HG02840 (cell line): ENCODE measurements around the gene FGD1.

Experiments used
- ATAC-seq: cut with Tn5 transposase; IDR thresholded peaks from one replicate; pipeline ENCODE4 v1.9.1; 2021; ENCODE audit warnings: mild to moderate bottlenecking, moderate library complexity, moderate number of reproducible peaks; ENCODE audit not compliant: unreplicated experiment, low FRiP score

Gene FGD1

DNA sequence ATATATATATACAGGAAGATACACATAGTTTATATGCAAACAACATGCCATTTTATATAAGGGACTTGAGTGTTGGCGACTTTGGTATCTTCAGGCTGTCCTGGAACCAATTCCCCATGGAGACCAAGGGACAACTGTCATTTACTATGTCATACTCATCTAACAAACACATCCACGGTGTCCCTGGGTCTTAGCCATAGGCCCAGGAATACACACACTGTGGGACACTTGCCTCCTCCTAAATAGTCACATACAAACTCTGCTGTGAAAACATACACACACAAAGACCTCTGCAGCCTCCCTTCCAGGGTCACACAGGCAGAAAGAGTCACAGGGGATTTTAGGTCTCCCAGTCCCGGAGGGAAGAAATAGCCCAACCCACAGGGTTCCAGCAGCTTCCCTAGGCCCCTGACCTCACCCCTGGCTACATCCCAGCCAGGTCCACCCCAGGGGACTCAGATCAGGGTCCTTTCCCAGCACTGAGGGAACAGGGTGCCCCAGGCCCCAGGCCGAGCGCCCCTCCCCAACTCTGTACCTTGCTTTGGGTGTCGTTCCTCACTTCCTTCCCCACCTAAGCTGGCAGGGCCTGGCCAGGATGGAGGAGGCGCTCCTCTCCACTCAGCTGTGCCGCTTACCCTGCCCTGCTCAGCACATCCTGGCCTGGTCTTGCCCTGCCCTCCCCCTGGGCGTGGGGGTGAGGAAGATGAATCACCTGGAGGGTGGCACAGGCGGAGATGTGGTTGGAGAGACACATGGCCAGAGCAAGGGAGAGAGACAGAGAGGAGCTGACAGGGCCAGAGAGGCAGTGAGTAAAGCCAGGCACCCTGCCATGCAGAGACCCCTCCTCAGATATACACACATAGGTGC, 21.8 kb downstream of the FGD1 start:
- ATAC-seq: no peak

DNA sequence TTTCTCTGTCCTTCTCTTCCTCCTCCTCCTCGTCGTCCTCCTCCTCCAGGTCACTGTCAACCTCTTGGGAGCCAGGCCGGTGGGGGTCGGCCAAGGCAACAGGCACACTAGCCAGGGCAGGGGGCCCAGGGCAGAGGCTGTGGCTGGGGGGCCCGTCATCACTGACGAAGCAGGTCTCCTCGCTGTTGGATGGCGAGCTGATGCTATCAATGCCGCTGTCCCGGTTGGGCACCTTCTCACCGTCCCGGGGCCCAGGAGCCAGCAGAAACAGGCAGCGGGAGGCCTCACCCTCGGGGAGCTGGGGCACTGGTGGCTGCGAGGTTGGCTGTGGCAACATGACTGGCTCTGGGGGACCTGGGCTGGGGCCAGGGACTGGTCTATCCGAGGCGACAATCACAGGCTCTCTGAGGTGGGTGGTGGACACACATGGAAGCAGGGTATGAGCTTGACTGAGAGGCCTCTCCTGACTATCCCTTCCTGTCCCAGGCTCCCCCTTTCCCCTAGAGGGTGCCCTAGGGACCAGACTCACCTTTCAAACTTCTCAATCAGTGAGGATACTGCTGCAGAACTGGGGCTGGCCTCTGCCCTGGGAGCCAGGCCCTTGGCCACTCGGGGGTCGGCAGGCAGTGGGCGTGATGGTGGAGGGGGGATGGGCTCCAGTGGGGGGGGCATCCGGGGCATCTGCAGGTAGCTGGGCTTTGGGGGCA, 25.8 kb downstream of the FGD1 start:
- no peak for ATAC-seq

DNA sequence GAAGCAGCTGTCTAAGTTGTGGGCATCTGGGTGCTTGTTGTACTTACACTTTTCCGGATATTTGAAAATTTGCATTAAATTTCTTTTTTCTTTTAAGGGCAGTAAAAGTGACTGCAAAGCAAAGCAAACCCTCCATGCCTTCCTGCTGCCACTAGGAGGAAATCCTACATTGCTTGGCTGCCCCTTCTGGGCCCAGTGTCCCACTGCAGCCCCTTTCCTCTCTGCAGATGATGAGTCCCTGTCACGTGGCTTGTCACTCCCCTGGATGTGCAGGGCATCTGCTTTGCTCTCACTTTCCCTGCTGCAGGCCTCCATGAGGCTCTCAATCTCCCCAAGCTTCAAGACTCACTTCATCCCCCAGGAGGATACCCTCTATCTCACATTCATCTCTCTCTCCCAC, 43.1 kb downstream of the FGD1 start:
- ATAC-seq: no peak

DNA sequence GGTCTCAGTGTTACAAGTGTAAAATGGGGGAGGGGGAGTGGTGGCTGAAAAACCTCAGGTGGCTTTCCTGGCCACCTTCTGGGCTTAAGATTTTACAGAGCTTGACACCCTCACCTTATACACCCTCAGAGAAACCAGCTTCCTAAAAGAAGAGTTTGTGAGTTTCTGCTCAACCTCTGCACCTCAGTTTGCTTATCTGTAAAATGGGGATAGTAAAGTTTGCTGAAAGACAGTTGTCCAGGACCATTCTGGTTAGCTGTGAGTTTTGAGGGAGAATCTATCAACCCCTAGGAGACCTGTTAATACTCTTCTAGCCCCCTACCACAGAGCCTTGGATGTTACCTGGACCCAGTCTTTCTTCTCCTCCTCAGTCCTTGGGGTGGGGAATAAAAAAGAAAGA, 46.1 kb downstream of the FGD1 start:
- no peak for ATAC-seq

DNA sequence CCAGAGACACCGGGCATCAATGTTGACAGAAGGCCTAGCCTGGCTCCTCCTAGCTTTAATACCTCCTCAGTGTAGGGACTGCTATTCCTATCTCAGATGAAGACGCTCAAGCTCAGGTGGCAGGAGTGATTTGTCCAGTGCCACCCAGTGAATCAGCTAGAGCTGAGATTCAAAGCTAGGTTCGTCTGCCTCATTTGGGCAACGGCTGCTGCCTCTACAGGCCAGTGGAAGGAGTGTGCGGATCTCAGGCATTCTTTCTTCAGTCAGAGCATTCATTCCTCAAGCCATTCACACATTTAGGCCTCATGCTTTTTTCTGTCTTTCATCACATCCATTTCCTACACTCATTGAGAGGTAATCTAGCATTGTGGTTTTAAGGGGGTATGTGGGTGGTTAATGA, 48.6 kb downstream of the FGD1 start:
- no peak for ATAC-seq

DNA sequence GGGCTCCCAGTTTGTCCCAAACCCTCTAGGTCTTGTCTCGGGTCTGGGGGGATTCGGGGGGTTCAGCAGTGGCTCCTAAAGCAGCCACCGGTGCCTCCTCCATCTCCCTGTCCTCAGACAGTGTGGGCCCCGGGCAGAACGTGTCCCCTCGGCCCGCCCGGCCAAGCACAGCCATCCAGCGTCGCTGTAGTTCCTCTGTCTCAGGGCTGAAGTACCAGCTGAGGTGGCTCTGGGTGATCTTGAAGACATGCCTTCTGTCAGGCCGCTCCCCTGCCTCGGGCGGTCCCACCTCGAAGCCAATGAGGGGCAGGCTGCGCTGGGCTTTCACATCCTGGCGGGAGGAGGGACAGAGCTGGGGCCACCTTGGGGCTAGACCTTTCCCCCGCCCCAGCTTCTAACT, 50.0 kb downstream of the FGD1 start:
- no peak for ATAC-seq

DNA sequence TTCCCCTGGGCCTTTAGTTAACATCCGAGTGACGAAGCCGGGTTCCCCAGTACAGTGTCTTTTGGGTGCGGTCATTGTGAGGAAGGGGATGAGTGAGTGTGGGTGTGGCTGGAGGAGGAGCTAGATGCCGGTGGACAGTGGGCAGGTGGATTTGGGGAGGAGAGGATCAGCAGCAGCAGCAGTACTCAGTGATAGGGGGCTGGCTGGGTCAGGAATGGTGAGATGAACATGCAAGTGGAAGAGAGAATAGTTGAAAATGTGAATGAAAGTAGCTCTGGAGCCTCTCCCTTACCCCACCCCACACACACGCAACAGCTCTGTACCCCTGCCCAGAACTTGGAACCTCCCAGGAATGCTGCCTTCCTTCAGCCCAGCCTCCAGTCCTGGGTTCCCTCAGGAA, 51.3 kb downstream of the FGD1 start:
- no peak for ATAC-seq

DNA sequence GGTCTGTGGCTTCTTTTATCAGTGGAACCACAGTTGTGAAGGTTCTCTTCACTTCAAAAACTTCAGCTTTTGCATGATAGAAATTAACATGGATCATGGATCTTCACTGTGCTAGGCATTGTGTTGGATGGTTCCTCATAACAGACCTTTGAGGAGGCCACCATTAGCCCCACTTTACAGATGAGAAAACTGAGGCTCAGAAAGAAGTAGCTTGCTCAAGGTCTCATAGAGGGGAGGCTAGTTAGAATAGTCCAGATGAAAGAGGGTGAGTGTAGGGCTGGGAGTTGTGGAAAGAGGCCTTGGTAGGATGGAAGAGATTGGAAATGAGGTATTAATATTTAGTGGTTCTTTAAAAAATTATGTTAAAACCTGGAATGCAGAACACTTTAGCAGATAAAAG, 53.2 kb downstream of the FGD1 start:
- no peak for ATAC-seq

DNA sequence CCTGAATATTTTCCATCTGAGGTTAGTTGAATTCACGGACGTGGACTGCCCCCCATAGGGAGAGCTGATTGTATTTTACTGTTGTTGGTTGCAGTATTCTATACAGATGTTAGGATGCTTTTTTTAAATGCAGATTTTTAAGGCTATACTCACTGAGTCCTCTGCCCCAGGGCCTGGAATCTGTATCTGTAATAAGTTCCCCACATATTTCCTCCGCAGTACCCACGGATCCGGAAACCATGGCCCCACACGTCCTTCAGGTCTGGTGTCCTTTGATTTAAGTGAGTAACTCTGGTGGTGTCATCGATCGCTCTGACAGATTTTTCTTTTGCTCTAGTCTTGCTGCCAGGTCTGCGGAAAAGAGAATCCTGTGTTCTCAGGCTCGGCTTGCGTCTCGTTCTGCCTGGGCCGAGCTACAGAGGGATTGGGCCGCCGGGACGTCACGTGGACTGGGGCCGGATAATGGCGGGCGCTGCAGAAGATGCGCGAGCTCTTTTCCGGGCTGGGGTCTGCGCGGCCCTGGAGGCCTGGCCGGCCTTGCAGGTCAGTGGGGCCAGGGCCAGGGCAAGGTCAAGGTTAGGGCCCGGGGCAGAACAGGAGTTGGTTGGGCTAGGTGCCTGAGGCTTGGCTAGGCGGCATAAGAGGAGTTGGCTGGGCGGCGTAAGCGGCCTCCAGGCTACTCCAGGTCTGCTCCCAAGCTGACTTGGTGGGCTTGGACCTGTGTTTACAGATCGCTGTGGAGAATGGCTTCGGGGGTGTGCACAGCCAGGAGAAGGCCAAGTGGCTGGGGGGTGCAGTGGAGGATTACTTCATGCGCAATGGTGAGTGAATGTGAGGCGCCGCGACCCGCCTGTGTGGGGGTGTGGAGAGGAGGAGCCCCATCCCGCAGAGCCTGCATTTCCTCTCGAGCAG, 55.8 kb downstream of the FGD1 start, which contains the start of gene TSR2:
Gene TSR2 (plus strand): TSS at position 445 of the 912 bp plus-strand sequence. CDS start 18 bp downstream, at position 463.
- peak; percentile 98 for ATAC-seq

DNA sequence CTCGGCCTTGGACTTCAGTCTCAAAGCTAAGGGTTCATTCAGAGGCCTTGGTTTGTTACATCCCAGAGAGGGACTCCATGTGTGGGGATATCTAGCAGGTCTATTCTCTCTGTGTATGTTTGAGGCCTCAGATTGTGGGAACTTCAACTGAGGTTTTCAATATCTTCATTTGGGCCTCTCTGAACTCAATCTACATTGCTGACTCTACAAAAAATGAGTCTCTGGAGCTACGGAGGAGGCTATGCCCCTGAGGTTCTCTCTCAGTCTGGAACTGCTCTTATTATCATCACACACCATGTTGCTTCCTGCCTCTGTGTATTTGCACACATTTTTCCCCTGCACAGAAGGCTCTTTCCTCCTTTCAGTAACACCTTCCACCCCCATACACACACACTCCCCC, 60.9 kb downstream of the FGD1 start:
- ATAC-seq: no peak

DNA sequence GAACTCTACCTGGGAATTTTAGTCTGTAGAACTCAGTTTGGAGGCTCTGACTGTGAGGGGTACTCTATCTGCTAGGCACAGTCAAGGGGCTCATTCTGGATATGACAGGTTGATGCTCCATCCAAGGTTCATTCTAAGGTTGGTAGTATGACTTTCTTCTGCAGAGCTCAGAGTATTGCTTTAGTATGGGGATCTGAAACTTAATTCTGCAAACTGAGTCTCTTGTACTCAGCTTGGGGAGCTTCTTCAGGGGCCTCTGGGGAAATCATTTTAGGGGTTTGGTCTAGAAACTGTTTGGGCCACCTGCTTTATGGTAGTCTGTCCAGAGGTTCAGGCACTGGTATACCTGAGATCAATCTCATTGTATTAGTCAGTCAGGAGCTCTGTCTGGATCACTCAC, 65.5 kb downstream of the FGD1 start:
- no peak for ATAC-seq

DNA sequence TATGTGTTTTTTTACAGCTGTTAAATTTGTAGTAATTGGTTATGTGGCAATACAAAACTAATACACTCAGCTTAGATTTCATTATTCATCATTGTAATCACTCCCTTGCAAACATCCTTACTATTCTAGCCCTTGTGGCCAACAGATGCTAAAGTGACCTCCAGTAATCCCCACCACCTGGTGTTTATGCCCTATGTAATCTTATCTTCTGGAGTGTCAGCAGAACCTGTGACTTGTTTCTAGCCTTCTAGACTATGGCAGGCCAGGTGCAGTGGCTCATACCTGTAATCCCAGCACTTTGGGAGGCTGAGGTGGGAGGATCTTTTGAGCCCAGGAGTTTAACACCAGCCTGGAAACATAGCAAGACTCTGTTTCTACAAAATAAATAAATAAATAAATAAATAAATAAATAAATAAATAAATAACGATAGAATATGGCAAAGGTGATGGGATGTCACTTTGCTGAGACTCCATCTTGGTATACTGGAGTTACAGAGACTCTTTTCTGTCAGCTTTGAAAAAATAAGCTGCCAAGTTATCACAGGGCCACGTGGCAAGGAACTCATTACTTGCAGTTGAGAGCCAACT, 68.1 kb downstream of the FGD1 start:
- ATAC-seq: no peak

DNA sequence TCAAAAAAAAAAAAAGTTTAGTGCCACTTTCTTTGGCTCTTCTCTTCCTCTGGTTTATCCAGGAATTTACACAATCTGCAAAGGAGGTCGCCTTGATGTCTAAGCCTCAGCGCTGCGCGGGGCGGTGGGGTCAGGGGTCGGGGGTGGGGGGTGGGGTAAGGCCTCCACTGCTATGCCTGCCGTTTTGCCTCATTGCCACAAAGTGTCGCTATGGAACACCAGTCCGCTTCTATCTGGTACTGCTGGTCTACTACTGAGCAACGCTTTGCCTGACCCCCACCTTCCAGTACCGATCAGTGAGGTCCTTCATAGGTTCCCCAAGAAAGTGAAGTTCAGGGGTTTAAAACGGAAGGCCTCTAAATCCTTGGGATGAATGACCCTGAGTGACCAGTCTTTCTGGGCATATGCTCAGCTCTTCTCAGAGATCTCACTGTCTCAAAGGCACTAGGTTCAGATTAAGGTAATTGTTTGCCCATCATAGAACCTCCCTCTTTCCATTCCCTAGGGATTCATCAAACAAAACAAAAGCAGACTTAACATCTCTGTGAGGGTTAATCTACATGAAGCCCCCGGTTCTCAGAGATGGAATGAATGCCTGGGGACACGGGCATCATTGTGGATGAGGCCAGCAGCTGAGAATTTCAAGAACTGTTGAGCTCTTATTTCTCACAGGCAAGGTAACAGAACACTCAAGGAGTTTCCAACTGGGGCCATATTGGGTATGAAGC, 72.7 kb downstream of the FGD1 start:
- ATAC-seq: no peak

DNA sequence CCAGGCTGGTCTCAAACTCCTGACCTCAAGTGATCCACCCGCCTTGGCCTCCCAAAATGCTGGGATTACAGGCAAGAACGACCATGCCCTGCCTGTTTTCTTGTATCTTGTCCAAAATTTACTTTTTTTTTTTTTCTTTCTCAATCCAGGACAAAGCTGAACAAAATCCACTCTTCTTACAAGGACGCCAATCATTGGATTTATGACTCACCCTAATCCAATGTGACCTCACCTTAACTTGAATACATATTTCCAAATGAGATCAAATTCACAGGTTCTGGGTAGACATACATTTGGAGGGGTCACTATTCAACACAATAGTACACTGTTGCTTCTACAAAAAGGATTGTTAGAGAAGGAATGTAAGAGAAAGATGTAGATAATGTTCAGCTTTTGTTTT, 73.9 kb downstream of the FGD1 start:
- ATAC-seq: no peak

DNA sequence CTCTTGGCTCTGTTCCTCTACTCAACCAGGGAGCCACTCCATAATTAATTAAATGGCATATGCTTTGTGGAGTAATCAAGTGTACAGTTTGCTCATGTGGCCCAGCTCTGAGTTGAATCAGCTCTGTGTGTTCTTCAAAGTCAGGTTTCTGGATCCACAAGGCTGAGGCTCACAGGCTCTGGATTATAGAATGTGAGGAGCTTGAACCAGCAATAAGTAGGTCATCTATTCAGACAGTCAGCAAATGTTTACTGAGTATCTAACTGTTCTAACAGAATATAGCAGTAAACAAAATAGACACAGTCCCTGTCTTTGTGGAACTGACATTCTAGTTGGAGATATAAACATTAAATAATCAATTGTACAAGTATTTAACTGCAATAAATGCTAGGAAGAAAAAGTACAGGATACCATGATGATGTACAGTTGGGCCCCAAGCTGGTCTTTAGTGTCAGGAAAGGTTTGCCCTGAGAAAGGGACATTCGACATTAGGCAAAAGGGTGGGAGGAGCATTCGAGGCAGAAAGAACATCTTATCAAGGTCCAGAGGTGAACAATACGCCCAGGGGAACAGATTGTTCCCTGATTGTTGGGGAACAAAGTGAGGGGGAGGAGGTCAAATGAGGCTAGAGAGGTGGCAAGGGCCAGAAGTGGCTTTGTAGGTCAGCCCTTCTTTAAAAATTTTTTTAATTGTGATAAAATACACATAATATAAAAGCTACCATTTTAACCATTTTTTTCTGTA, 76.3 kb downstream of the FGD1 start:
- ATAC-seq: no peak

DNA sequence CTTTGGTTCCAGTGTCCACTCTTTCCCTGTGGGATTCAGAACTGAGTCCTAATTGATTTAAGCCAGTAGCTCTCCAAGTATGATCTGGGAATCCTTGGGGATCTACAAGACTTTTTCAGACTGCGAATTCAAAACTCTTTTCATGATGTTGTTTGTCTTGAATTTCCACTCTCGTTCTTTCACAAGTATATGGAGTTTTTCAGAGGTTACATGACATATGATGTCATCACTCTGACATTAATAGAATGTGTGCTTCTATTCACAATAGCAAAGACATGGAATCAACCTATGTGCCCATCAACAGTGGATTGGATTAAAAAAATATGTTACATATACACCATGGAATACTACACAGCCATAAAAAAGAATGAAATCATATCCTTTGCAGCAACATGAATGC, 79.1 kb downstream of the FGD1 start:
- no peak for ATAC-seq

DNA sequence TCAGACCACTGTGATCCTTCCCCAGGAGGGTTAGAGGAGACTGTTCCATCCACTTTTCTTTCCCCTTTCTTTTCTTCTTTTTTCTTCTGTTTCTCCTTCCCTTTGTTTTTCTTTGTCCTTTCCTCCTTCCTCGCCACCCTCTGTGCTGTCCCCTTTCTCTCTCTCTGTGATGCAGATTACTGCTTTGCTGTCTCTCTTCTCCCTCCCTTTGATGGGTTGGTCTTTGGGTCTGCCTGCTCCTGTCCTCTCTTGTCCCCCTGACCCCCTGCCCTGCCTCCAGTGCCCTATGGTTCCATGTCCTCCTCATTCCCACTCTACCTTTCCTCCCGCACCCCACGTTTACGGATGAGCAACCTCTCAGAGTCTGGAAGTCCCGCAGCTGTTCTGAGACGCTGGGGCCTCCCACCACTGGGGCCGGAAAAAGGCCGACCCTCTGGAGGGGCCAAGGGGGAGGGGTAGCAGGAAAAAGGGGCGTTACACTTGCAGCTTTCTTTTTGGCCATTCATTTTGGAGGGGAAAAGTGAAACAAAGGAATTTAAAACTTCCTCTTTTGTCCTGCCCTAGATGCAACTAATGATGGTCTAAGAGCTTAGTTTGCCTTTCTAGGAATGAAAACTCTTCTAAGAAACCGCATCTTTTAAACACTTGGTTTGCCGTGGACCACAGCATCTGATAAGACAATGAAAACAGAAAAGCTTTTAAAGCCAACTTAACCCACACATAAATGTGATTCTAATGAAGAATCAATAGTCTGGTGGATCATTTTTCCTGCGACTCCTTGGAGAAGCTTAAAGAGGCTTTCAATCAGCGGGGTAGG, 80.3 kb downstream of the FGD1 start:
- no peak for ATAC-seq

DNA sequence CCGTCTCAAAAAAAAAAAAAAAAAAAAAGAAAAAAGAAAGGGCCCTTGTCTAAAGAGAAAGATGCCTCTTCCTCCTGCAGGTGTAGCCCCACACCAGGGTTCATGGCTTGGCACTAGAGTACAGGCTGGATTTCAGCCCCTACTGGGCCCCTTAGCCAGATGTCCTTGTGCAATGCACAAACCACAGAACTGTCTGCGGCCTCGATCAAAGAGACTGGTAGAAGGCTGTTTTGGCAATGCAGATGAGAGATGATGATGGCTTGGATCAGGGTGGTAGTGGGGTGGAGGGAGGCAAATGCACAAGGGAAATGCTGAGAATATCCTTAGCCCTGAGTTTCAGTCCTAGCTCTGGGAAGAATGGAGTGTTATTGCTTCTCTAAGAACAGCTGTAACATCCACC, 82.3 kb downstream of the FGD1 start:
- no peak for ATAC-seq
